ENCODE data around the gene STXBP6. TPM values are rescaled to one million over a fixed set of nuclear protein-coding genes. Genes with fewer than 3 reads are reported as not detected.

The STXBP6 gene
- total RNA-seq, 4 donors from 2014 or later = 34.9 to 62.1 (median 45.5) TPM

DNA sequence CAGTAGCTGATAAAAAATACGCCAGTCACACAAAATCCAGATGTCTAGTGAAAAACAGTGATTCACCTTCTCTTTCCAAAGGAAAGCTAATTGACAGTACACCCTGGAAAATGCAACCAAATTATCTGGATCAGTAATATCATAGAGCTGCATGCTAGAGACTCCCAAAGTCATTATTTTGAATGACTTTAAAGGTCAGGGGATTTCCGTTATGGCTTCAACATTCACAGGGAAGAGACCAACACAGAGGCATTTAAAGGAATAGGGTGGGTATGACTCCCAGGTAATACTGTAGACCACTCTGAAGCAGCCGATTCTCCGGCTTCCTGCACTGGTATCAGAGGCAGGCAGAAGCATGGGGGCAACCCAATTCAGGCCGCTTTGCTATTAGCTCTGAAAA is 190.4 kb downstream of the STXBP6 start:
- DNase-seq (ENCODE audit: low spot score in 2 of 2) = no peak
- Histone ChIP-seq H3K4me1 (peaks cover 4% of the 10 kb centered on the region), H3K27me3 (no peaks in the 10 kb centered on the region), H3K36me3 (no peaks in the 10 kb centered on the region), H3K9me3 (no peaks in the 10 kb centered on the region), H3K4me3 (no peak overlapping the region), H3K27ac (no peak overlapping the region)
- TF ChIP-seq POLR2AphosphoS5 (IDR thresholded peaks at IDR 0.05) (no peak), POLR2A (IDR thresholded peaks at IDR 0.05) (no peak), EP300 (IDR thresholded peaks at IDR 0.05) (no peak)
- TF ChIP-seq, protein P1, sequence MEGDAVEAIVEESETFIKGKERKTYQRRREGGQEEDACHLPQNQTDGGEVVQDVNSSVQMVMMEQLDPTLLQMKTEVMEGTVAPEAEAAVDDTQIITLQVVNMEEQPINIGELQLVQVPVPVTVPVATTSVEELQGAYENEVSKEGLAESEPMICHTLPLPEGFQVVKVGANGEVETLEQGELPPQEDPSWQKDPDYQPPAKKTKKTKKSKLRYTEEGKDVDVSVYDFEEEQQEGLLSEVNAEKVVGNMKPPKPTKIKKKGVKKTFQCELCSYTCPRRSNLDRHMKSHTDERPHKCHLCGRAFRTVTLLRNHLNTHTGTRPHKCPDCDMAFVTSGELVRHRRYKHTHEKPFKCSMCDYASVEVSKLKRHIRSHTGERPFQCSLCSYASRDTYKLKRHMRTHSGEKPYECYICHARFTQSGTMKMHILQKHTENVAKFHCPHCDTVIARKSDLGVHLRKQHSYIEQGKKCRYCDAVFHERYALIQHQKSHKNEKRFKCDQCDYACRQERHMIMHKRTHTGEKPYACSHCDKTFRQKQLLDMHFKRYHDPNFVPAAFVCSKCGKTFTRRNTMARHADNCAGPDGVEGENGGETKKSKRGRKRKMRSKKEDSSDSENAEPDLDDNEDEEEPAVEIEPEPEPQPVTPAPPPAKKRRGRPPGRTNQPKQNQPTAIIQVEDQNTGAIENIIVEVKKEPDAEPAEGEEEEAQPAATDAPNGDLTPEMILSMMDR (IDR thresholded peaks at IDR 0.05) = no peak
- 75% methylated on average over 5 of the region's 5 CpGs for WGBS

DNA sequence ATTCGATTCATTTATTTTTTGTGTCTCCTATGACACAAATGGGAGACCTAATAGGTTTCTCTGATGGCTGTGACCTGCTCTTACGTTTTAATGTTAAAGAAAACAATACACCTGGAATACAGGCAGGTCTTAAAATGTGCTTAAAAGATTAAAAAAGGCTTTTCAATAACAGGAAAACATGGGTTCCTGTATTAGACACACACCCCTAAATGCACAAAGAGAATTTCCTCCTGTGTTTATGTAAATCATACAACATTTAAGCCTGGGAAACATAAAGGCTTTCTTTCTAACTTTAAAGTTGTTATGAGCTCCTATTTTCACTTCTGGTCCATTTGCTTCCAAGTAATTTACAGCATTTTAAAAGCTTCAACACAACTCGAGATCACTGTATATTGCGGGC is 191.3 kb downstream of the STXBP6 start:
- 82% methylated on average over 4 of the region's 4 CpGs for WGBS
- Histone ChIP-seq H3K36me3 (no peaks in the 10 kb centered on the region), H3K4me3 (no peak overlapping the region), H3K27ac (no peak overlapping the region), H3K27me3 (no peaks in the 10 kb centered on the region), H3K4me1 (peaks cover 4% of the 10 kb centered on the region), H3K9me3 (no peaks in the 10 kb centered on the region)
- TF ChIP-seq POLR2A (IDR thresholded peaks at IDR 0.05) (no peak), EP300 (IDR thresholded peaks at IDR 0.05) (no peak), POLR2AphosphoS5 (IDR thresholded peaks at IDR 0.05) (no peak)
- TF ChIP-seq, protein P1 (IDR thresholded peaks at IDR 0.05) = no peak
- no peak for DNase-seq (ENCODE audit: low spot score in 2 of 2)

DNA sequence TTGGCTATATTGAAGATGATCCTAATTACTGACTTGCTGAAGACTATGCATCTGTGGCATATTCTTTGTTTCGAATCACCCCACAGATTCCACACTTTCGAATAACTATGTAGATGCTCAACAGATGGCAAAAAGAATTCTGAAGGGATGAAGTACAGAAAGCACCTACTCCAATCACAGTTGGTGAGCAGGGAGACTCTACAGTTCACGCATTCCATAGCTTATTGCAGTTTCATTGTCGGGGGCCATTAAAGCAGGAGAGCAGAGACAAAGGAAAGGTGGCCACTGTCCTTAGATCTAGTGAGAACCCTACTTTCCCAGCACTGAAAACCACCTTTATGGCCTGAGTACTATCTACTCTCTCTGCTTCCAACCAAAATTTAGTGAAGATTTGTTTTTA is 191.9 kb downstream of the STXBP6 start:
- Histone ChIP-seq H3K36me3 (no peaks in the 10 kb centered on the region), H3K4me1 (peaks cover 4% of the 10 kb centered on the region), H3K9me3 (no peaks in the 10 kb centered on the region), H3K4me3 (no peak overlapping the region), H3K27ac (no peak overlapping the region), H3K27me3 (no peaks in the 10 kb centered on the region)
- DNase-seq (ENCODE audit: low spot score in 2 of 2) = no peak
- 84% methylated on average over 4 of the region's 4 CpGs for WGBS
- TF ChIP-seq, protein P1 (IDR thresholded peaks at IDR 0.05) = no peak
- TF ChIP-seq EP300 (IDR thresholded peaks at IDR 0.05) (no peak), POLR2A (IDR thresholded peaks at IDR 0.05) (no peak)

DNA sequence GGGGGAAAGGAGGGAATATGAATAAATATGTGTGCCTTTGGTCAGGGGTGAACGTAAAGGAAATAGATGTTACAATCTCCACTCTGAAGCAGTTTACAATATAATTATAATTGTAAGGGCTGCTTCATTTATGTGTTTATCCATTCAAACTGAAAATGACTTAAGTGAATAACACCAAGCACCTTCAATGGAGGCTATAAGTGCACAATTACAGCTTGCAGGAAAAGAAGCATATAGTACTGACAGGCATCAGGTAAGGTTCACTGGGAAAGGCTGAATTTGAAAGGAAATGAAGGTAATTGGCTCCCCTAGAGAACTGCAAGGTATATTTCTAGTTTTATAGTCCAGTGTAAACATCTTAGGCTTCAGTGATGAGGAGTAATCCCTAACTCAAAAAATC is 192.7 kb downstream of the STXBP6 start:
- Histone ChIP-seq H3K9me3 (no peaks in the 10 kb centered on the region), H3K27ac (no peak overlapping the region), H3K27me3 (no peaks in the 10 kb centered on the region), H3K4me1 (peaks cover 4% of the 10 kb centered on the region), H3K36me3 (no peaks in the 10 kb centered on the region), H3K4me3 (no peak overlapping the region)
- DNase-seq (ENCODE audit: low spot score in 2 of 2) = no peak
- 97% methylated on average over 1 of the region's 1 CpG for WGBS
- TF ChIP-seq POLR2AphosphoS5 (IDR thresholded peaks at IDR 0.05) (no peak), EP300 (IDR thresholded peaks at IDR 0.05) (no peak), POLR2A (IDR thresholded peaks at IDR 0.05) (no peak)
- TF ChIP-seq, protein P1 (IDR thresholded peaks at IDR 0.05) = no peak

DNA sequence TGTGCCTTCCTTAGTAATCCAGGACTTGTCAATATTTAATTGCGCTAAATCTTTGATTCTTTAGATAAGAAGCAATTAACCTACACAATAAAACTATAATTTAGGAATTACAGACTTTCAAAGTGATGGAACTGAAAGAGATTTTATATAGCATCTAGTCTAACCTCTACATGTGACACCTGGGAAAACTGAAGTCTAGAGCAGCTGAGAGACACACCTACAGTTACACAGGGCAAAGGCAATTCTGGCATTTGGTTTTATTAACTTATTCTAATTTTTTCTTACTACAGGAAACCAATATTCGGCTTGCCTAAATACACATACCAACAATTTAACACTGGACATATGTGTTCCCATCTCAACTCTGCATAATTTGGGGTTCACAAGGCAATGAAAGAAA is 196.5 kb downstream of the STXBP6 start:
- no peak overlapping the region for H3K27ac ChIP-seq
- H3K27me3 ChIP-seq = no peaks in the 10 kb centered on the region
- no peak for DNase-seq (ENCODE audit: low spot score in 2 of 2)
- no peaks in the 10 kb centered on the region for H3K9me3 ChIP-seq
- TF ChIP-seq POLR2A (IDR thresholded peaks at IDR 0.05) (no peak), EP300 (IDR thresholded peaks at IDR 0.05) (no peak), POLR2AphosphoS5 (IDR thresholded peaks at IDR 0.05) (no peak)
- TF ChIP-seq, protein P1 (IDR thresholded peaks at IDR 0.05) = no peak
- 80% methylated on average over 2 of the region's 2 CpGs for WGBS
- H3K4me3 ChIP-seq = no peak overlapping the region
- H3K36me3 ChIP-seq = no peaks in the 10 kb centered on the region
- H3K4me1 ChIP-seq = no peaks in the 10 kb centered on the region

Data from suprapubic skin (tissue), 4 donors.